Neural progenitor cell (in vitro differentiated cells): ENCODE measurements around the gene MYLK4.

Experiments used
- EZH2 ChIP-seq: fragments of 200-600 bp; sonication (generic); IDR thresholded peaks from 2 replicates; pipeline ENCODE4 v1.6.1; 2017; ENCODE audit warnings: antibody characterized with exemption, mild to moderate bottlenecking, moderate library complexity
- TF ChIP-seq, protein P1 (sequence below): fragments of 200-600 bp; sonication (generic); IDR thresholded peaks from 2 replicates; pipeline ENCODE4 v1.5.1; 2017; ENCODE audit warnings: antibody characterized with exemption, mild to moderate bottlenecking

DNA sequence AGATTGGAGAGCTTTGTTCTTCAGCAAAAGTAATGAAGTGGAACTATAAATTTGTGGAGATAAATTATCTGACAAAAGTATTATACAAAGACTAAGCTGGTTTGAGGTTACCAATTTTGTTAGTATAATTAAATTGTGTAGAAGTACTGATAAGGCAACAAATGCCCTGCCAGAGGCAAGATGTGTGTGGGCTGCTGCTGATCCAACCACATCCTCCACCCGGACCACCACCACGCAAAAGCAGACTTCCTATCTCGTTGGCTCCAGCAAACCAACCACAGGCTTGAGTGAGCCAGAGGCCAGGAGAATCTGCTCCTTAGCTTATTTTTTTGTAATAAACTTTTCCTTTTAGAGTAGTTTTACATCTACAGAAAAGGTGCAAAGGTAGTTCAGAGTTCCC is 1.1 kb upstream of the MYLK4 start:
- TF ChIP-seq, protein P1, sequence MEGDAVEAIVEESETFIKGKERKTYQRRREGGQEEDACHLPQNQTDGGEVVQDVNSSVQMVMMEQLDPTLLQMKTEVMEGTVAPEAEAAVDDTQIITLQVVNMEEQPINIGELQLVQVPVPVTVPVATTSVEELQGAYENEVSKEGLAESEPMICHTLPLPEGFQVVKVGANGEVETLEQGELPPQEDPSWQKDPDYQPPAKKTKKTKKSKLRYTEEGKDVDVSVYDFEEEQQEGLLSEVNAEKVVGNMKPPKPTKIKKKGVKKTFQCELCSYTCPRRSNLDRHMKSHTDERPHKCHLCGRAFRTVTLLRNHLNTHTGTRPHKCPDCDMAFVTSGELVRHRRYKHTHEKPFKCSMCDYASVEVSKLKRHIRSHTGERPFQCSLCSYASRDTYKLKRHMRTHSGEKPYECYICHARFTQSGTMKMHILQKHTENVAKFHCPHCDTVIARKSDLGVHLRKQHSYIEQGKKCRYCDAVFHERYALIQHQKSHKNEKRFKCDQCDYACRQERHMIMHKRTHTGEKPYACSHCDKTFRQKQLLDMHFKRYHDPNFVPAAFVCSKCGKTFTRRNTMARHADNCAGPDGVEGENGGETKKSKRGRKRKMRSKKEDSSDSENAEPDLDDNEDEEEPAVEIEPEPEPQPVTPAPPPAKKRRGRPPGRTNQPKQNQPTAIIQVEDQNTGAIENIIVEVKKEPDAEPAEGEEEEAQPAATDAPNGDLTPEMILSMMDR = no peak
- no peak for TF ChIP-seq EZH2
